ENCODE measurements around the gene LDLRAD4.

GRCh38 chr18:13549880-13550232 lies 331.3 kb downstream of the LDLRAD4 start:
- TF ChIP-seq CTCF (conservative IDR thresholded peaks at IDR 0.05; ENCODE audit: low read depth, low read length) (no peak), EZH2 (IDR thresholded peaks at IDR 0.05; ENCODE audit: borderline replicate concordance, low read depth, low read length, poor library complexity, severe bottlenecking) (no peak)

Measured in A673 (cell line).